Common myeloid progenitor, CD34-positive (primary cell): ENCODE data around the gene REXO4.

Experiments
- CTCF ChIA-PET: fragments of 350-600 bp; sonication (Branson Sonifier 250); formaldehyde crosslinking; loops from one replicate; lab custom pipeline; 2021; ENCODE audit warnings: antibody characterized with exemption; lab: Charles Lee
- POLR2A ChIA-PET: fragments of 350-600 bp; sonication (Branson Sonifier 250); formaldehyde crosslinking; loops from one replicate; lab custom pipeline; 2021; ENCODE audit warnings: antibody characterized with exemption; lab: Charles Lee
- DNase-seq, 3 donors: peaks; one replicate each; pipeline versions ENCODE4 v3.0.0 to v3.0.0-alpha.2; 2013
- H3K27ac ChIP-seq, 2 experiments: 1 replicate in 1 of 2; 2 replicates in 1 of 2; pipeline ENCODE4 v1.7.0; 2013; ENCODE audit warnings: inconsistent platforms in 2 of 2, low read length in 2 of 2, mild to moderate bottlenecking in 2 of 2, low read depth in 1 of 2, moderate library complexity in 1 of 2; ENCODE audit not compliant: severe bottlenecking in 2 of 2, insufficient read depth in 1 of 2, poor library complexity in 1 of 2
- H3K27me3 ChIP-seq, 5 experiments: replicated peaks in 2 of 5; 1 replicate in 3 of 5; 2 replicates in 2 of 5; pipeline versions ENCODE4 v1.6.1 to v1.7.0; 2013; ENCODE audit warnings: low read length in 4 of 5, mild to moderate bottlenecking in 2 of 5, moderate library complexity in 2 of 5, inconsistent platforms in 1 of 5; ENCODE audit not compliant: insufficient read depth in 5 of 5, control insufficient read depth in 4 of 5
- H3K36me3 ChIP-seq, 4 experiments: 1 replicate in 2 of 4; 2 replicates in 2 of 4; pipeline versions ENCODE4 v1.6.1 to v1.7.0; 2013; ENCODE audit warnings: low read length in 3 of 4, control low read depth in 1 of 4, mild to moderate bottlenecking in 1 of 4; ENCODE audit not compliant: control insufficient read depth in 4 of 4, insufficient read depth in 4 of 4
- H3K4me1 ChIP-seq, 4 experiments: 1 replicate in 3 of 4; 2 replicates in 1 of 4; pipeline versions ENCODE4 v1.6.1 to v1.7.1; 2013; ENCODE audit warnings: low read length in 3 of 4, mild to moderate bottlenecking in 3 of 4, control low read depth in 1 of 4, inconsistent platforms in 1 of 4, moderate library complexity in 1 of 4; ENCODE audit not compliant: control insufficient read depth in 4 of 4, insufficient read depth in 4 of 4; ENCODE audit errors: control extremely low read depth in 1 of 4
- H3K4me3 ChIP-seq, 7 experiments: 1 replicate in 4 of 7; 2 replicates in 3 of 7; pipeline versions ENCODE4 v1.5.1 to v1.7.0; 2013; ENCODE audit warnings: mild to moderate bottlenecking in 7 of 7, low read length in 6 of 7, moderate library complexity in 6 of 7, inconsistent platforms in 2 of 7, low read depth in 2 of 7, control low read depth in 1 of 7; ENCODE audit not compliant: insufficient read depth in 4 of 7, control insufficient read depth in 1 of 7; ENCODE audit errors: extremely low read depth in 1 of 7
- H3K9me3 ChIP-seq, 5 experiments: 1 replicate in 4 of 5; 2 replicates in 1 of 5; pipeline versions ENCODE4 v1.6.1 to v1.7.1; 2013; ENCODE audit warnings: low read length in 4 of 5, mild to moderate bottlenecking in 2 of 5, inconsistent platforms in 1 of 5, low read depth in 1 of 5, moderate library complexity in 1 of 5; ENCODE audit not compliant: control insufficient read depth in 4 of 5, insufficient read depth in 2 of 5; ENCODE audit errors: control extremely low read depth in 1 of 5
- WGBS: methylation state at CpG from one replicate; pipeline ENCODE4 v1.1.5; 2013; ENCODE audit not compliant: insufficient coverage; 5-methylcytosine and 5-hydroxymethylcytosine counted together

The REXO4 gene

GRCh38 chr9:133423216-133423615 lies 5.4 kb upstream of the REXO4 start:
- H3K4me1 ChIP-seq, result peaks cover 0 to 10% (median 5%) of the 10 kb centered on the region in 4 experiments
- no peaks in the 10 kb centered on the region for H3K9me3 ChIP-seq
- CTCF ChIA-PET, result interaction anchor here (0.8 kb wide), 1 partner anchor 20 kb away, joined by 3 read pairs; no protein-coding TSS in a partner anchor
- H3K27me3 ChIP-seq, result peaks cover 0 to 15% (median 11%) of the 10 kb centered on the region in 5 experiments
- no peak for DNase-seq
- POLR2A ChIA-PET, result no interaction called here
- H3K27ac ChIP-seq, result no peak overlapping the region
- H3K4me3 ChIP-seq, result no peak overlapping the region
- WGBS, result 100% methylated on average over 2 of the region's 3 CpGs
- H3K36me3 ChIP-seq, result no peaks in the 10 kb centered on the region

DNA sequence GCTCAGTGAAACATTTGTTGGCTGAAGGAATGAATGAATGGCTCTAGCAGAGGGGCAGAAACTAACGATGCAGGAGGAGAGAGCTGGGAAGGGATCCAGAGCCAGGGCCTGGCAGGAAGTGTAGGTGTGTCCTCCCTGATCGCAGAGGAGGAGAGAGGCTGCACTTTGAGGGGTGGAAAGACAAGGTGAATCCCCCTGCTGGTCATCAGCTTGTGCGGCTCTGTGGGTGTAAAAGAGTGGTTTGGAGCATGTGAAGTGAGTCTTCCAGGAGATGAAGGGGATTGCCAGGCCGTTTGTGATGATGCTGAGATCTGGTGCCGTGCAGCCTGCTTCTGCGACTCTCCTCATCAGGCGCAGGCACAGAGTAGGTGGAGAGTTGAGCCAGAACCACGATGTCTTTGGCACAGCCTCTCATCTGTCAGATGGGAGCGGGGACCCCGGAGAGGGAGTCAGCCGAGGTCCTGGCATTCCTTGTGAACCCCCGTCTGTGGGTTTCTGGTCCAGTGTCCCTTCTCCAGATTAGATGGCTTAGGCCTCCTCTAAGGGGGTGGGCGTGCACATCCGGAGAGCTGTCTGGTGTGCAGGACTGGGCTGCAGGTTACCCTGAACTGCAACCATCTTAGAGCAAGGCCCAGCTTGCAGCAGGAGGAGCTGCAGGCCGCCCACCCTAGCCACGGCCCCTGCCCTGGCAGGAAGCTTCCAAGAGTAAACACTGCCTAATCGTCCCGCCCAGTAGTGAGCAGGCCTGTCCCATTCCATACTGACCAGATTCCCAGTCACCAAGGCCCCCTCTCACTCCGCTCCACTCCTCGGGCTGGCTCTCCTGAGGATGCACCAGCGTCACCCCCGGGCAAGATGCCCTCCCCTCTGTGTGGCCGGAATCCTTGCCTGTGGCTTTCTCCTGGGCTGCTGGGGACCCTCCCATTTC lies 4.1 kb upstream of the REXO4 start, which contains the start of gene ADAMTS13:
Gene ADAMTS13 (plus strand): TSS at position 753 of the 928 bp plus-strand sequence. CDS start 77 bp downstream, at position 830.
- peak in 1 of 3 donors; percentile 25 for DNase-seq
- no peak within 1 kb of the TSS for H3K27ac ChIP-seq
- no peaks in the 10 kb centered on the region for H3K9me3 ChIP-seq
- H3K36me3 ChIP-seq, result no peaks in the 10 kb centered on the region
- H3K4me3 ChIP-seq, result no peak within 1 kb of the TSS
- H3K27me3 ChIP-seq, result peaks cover 0 to 4% (median 2%) of the 10 kb centered on the region in 5 experiments
- 80% methylated on average over 19 of the region's 23 CpGs for WGBS
- POLR2A ChIA-PET, result no interaction called here
- CTCF ChIA-PET, result interaction anchor here (0.9 kb wide), 1 partner anchor 10 kb away, joined by 4 read pairs; no protein-coding TSS in a partner anchor
- peaks cover 0 to 15% (median 7%) of the 10 kb centered on the region in 4 experiments for H3K4me1 ChIP-seq

DNA sequence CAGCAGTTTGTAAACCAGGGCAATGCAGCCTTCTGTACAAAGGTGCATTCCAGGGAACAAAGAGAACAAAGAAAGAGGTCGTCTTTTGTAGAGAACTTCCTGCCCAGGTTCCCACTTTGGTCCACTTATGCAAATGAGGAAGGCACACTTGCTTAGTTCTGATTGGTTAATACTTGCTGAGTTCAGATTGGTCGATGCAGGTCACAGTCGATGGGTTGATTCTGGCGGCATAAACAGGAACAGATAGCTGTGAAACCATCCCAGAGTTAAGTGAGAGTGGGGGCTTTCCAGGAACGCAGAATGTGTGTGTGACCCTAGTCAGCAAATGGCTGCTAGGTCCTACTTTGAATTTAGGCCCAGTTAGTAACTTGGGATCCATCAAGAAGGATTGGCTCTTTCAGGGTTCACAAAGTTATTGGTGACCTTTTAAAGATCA lies 2.6 kb upstream of the REXO4 start:
- Histone ChIP-seq H3K27ac (no peak overlapping the region), H3K4me3 (no peak overlapping the region), H3K9me3 (no peaks in the 10 kb centered on the region), H3K36me3 (peaks cover 0 to 8% (median 0%) of the 10 kb centered on the region in 4 experiments), H3K27me3 (no peaks in the 10 kb centered on the region), H3K4me1 (peaks cover 12 to 29% (median 21%) of the 10 kb centered on the region in 4 experiments)
- CTCF ChIA-PET, result no interaction called here
- POLR2A ChIA-PET, result no interaction called here
- peak; percentile 46 to 73 (median 66) for DNase-seq
- WGBS, result 75% methylated on average over 5 of the region's 5 CpGs

DNA sequence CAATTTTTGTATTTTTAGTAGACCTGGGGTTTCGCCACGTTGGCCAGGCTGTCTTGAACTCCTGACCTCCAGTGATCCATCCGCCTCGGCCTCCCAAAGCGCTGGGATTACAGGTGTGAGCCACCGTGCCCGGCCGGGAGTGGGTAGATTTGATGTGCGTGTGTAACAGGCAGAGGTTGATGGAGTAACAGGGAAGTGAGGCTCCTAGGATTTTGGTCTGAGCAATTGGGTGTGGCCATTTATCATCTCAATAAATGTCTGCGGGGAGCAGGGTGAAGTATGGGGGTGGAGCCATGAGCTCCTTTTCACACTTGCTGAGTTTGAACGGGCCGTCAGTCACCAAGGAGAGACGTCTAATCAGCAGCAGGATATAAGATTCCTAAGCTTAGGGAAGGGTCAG lies 1.2 kb upstream of the REXO4 start:
- H3K27ac ChIP-seq, result no peak overlapping the region
- peaks cover 3 to 21% (median 7%) of the 10 kb centered on the region in 4 experiments for H3K36me3 ChIP-seq
- no peaks in the 10 kb centered on the region for H3K27me3 ChIP-seq
- WGBS, result 88% methylated on average over 13 of the region's 13 CpGs
- H3K4me3 ChIP-seq, result peak overlapping the region in 1 of 7 experiments; percentile 94
- no peak for DNase-seq
- ChIA-PET POLR2A (no interaction called here), CTCF (interaction anchor here (1.2 to 1.3 kb wide), 2 partner anchors 9 to 11 kb away, joined by 3 read pairs; no protein-coding TSS in a partner anchor)
- no peaks in the 10 kb centered on the region for H3K9me3 ChIP-seq
- peaks cover 14 to 35% (median 27%) of the 10 kb centered on the region in 4 experiments for H3K4me1 ChIP-seq

- POLR2A ChIA-PET, result interaction anchor here (0.9 kb wide), 1 partner anchor 41 kb away, joined by 3 read pairs; no protein-coding TSS in a partner anchor
- CTCF ChIA-PET, result interaction anchor here (1.2 to 2.7 kb wide), 3 partner anchors 58 to 74 kb away, joined by 3 to 7 read pairs (median 5); partner anchors contain the start of genes SURF1 and SURF2
- no CpG with 5 or more reads among the region's 1 CpG for WGBS
- Histone ChIP-seq H3K27ac (peak overlapping the region; percentile 2 to 52), H3K27me3 (no peaks in the 10 kb centered on the region), H3K9me3 (no peaks in the 10 kb centered on the region), H3K36me3 (peaks cover 6 to 54% (median 38%) of the 10 kb centered on the region in 4 experiments), H3K4me3 (peak overlapping the region in 1 of 7 experiments; percentile 94), H3K4me1 (peaks cover 14 to 35% (median 27%) of the 10 kb centered on the region in 4 experiments)
- peak in 2 of 3 donors; percentile 64 to 73 for DNase-seq
These were observed 2.6 kb downstream of the REXO4 start for GRCh38 chr9:133415170-133415569.

DNA sequence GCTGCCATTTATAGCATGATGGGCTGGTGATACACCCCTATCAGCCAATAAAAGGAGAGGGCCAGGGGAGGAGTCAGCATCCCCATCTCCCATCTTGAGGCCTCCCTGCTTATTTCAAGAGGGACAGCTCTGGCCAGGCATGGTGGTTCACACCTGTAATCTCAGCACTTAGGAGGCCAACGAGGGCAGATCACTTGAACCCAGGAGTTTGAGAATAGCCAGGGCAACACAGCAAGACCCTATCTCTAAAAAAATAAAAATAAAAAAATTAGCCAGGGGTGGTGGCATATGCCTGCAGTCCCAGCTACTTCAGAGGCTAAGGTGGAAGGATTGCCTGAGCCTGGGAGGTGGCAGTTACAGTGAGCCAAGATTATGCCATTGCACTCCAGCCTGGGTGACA lies 9.8 kb downstream of the REXO4 start:
- POLR2A ChIA-PET, result no interaction called here
- H3K36me3 ChIP-seq, result peaks cover 2 to 84% (median 66%) of the 10 kb centered on the region in 4 experiments

More for the DNA sequence above, 9.8 kb downstream of the REXO4 start:
- no peaks in the 10 kb centered on the region for H3K4me1 ChIP-seq
- no peak for DNase-seq
- no peak overlapping the region for H3K4me3 ChIP-seq
- 100% methylated on average over 1 of the region's 1 CpG for WGBS
- CTCF ChIA-PET, result interaction anchor here (1.0 kb wide), 1 partner anchor 76 kb away, joined by 4 read pairs; no protein-coding TSS in a partner anchor
- H3K27ac ChIP-seq, result no peak overlapping the region
- no peaks in the 10 kb centered on the region for H3K9me3 ChIP-seq
- H3K27me3 ChIP-seq, result no peaks in the 10 kb centered on the region
